RWPE1 (cell line): ENCODE measurements around the gene GABRG3.

Experiments used
- CTCF ChIA-PET: fragments of 350-600 bp; sonication (Branson Sonifier 250); formaldehyde crosslinking; extraction: SDS; loops from one replicate; lab custom pipeline; 2021; lab: Yijun Ruan, JAX
- POLR2A ChIA-PET: fragments of 400-600 bp; formaldehyde crosslinking; extraction: SDS; loops from one replicate; lab custom pipeline; 2020; ENCODE audit warnings: antibody characterized with exemption; ENCODE audit not compliant: low non-redundant PET; lab: Yijun Ruan, JAX
- DNase-seq: peaks from one replicate; pipeline ENCODE4 v3.0.0; 2012; ENCODE audit warnings: low spot score
- H3K27ac ChIP-seq: fragments of 450-650 bp; 2 replicates; pipeline ENCODE4 v1.5.1; 2017
- TF ChIP-seq, protein P1 (sequence below): fragments of 450-650 bp; conservative IDR thresholded peaks from 2 replicates; pipeline ENCODE4 v1.5.1; 2017; ENCODE audit warnings: low read depth, mild to moderate bottlenecking

The GABRG3 gene

DNA sequence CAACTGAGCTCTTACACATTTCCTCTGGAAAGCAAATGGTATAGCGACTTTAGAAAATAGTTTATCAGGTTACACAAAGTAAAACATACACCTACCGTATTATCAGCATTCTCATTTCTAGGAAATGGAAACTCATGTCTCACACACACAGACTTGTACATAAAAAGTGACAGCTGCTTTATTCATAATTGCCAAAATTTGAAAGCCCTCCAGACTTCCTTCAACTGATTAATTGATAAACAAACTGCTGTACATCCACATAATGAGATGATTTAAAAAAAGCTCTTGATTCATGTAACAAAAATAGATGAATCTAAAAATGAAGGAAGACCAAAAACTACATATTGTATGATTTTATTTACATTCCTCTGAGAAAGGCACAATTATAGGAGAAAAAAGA lies 425.5 kb downstream of the GABRG3 start:
- TF ChIP-seq, protein P1, sequence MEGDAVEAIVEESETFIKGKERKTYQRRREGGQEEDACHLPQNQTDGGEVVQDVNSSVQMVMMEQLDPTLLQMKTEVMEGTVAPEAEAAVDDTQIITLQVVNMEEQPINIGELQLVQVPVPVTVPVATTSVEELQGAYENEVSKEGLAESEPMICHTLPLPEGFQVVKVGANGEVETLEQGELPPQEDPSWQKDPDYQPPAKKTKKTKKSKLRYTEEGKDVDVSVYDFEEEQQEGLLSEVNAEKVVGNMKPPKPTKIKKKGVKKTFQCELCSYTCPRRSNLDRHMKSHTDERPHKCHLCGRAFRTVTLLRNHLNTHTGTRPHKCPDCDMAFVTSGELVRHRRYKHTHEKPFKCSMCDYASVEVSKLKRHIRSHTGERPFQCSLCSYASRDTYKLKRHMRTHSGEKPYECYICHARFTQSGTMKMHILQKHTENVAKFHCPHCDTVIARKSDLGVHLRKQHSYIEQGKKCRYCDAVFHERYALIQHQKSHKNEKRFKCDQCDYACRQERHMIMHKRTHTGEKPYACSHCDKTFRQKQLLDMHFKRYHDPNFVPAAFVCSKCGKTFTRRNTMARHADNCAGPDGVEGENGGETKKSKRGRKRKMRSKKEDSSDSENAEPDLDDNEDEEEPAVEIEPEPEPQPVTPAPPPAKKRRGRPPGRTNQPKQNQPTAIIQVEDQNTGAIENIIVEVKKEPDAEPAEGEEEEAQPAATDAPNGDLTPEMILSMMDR, result no peak
- DNase-seq, result no peak
- H3K27ac ChIP-seq, result no peak overlapping the region
- ChIA-PET CTCF (no interaction called here), POLR2A (no interaction called here)

DNA sequence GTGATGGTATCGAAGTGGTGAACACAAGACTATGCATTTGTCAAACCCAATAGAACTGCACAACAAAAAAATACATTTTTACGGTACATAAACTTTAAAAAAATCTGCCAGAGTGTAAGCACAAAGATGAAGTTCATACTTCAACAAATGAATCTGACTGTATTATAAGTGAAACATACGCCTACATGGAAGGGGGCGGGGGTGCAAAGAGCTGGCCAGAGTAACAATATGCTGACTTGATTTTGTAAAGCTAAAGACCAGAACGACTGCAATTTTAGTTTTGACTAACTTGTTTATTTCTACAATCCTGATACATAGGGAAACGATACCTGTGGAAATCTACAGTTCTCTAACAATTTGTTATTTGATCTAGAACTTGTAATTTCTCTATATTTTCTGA lies 426.0 kb downstream of the GABRG3 start:
- no peak overlapping the region for H3K27ac ChIP-seq
- ChIA-PET CTCF (no interaction called here), POLR2A (no interaction called here)
- TF ChIP-seq, protein P1, result no peak
- no peak for DNase-seq

- DNase-seq, result no peak
- no peak overlapping the region for H3K27ac ChIP-seq
- TF ChIP-seq, protein P1, result no peak
- ChIA-PET POLR2A (no interaction called here), CTCF (no interaction called here)
These were observed 427.7 kb downstream of the GABRG3 start for GRCh38 chr15:27398631-27399161.

DNA sequence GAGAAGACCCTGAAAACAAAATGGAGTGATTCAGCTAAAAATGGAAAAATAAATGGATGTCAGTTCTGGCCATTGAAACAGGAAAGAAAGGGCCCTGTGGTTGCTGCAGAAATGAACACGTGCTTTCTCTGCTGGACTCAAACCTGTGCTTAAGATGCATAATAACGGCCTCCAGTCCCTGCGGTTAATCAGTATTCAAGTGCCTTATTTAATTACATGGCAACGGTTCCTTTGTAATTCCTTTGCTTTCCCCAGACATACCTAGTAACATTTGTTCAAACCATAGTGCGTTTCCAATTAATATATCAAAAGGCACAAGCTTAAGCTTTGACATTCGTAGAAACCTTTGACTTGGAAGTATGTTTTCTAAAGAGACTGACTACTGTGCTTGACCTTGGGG lies 428.3 kb downstream of the GABRG3 start:
- H3K27ac ChIP-seq, result no peak overlapping the region
- no peak for DNase-seq
- ChIA-PET POLR2A (no interaction called here), CTCF (no interaction called here)
- TF ChIP-seq, protein P1, result no peak

DNA sequence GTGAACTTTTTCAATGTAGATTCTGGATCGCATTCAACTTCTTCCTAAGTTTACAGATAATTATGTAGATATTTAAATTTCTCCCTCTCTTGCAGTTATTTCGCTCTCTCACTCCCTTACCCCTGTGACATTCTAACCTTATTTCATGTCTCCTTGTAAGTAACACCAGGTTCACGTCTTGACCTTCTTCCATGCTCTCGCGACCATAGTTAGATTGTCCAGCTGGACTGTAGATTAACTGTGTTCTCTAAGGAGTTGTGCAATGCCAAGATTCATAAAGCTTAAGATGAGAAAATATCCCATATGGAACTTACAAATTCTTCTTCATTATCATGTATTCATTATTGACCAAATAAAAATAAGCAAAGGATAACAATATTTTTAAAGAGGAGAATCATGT lies 430.5 kb downstream of the GABRG3 start:
- no peak overlapping the region for H3K27ac ChIP-seq
- ChIA-PET POLR2A (no interaction called here), CTCF (no interaction called here)
- TF ChIP-seq, protein P1, result no peak
- DNase-seq, result no peak

DNA sequence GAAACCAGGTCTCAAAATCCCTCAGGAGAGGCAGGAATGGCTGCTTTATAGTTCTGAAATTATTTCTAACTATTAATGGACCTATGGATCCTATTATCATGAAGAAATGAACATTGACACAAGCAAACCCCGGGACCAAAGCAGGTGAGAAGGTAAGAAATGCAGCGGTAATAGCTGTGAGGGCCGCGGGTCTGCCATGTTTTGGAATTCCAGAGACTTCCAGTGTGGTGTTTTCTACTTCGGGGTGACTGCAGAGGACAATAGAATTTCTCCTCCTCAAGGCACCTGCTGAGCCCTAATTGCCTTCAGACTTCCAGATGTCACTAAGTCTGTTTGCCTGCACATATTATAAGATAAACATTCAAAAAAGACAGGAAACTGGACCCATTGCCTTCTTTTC lies 437.4 kb downstream of the GABRG3 start:
- no peak for DNase-seq
- TF ChIP-seq, protein P1, result no peak
- ChIA-PET CTCF (no interaction called here), POLR2A (no interaction called here)
- H3K27ac ChIP-seq, result no peak overlapping the region
